Measurements from ENCODE around the gene DYNC1LI1.
"Not testable (repeated sequence)": the region's sequence is repeated elsewhere in the genome, so short reads cannot be mapped to it uniquely, and the experiment has no call there.

The DYNC1LI1 gene

GRCh38 chr3:32531010-32531647 lies 39.5 kb downstream of the DYNC1LI1 start:
- TF ChIP-seq, protein P1, sequence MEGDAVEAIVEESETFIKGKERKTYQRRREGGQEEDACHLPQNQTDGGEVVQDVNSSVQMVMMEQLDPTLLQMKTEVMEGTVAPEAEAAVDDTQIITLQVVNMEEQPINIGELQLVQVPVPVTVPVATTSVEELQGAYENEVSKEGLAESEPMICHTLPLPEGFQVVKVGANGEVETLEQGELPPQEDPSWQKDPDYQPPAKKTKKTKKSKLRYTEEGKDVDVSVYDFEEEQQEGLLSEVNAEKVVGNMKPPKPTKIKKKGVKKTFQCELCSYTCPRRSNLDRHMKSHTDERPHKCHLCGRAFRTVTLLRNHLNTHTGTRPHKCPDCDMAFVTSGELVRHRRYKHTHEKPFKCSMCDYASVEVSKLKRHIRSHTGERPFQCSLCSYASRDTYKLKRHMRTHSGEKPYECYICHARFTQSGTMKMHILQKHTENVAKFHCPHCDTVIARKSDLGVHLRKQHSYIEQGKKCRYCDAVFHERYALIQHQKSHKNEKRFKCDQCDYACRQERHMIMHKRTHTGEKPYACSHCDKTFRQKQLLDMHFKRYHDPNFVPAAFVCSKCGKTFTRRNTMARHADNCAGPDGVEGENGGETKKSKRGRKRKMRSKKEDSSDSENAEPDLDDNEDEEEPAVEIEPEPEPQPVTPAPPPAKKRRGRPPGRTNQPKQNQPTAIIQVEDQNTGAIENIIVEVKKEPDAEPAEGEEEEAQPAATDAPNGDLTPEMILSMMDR (IDR thresholded peaks at IDR 0.05; ENCODE audit: control insufficient read depth, insufficient read depth, low read depth, low read length, missing control alignments): no peak
- DNase-seq (ENCODE audit: low read depth): no peak

DNA sequence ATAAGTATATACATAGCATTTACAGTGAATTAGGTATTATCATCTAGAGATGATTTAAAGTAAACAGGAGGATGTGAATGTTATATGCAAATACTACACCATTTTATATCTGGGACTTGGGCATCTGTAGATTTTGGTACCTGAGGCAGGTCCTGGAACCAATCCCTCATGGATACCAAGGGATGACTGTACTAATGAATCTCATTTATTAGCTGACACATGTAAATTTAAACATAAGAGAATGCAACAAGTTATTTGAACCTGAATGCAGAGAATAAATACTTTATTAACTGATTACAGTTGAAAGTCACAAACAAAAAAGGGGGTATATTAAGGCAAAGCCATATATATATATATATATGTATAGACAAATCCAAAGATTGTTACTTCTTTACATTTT lies 44.9 kb downstream of the DYNC1LI1 start:
- DNase-seq (ENCODE audit: low read depth): no peak
- TF ChIP-seq, protein P1 (IDR thresholded peaks at IDR 0.05; ENCODE audit: control insufficient read depth, insufficient read depth, low read depth, low read length, missing control alignments): no peak

More at GRCh38 chr3:32531010-32531647, 39.5 kb downstream of the DYNC1LI1 start:
- no peak overlapping the region for H3K4me3 ChIP-seq (ENCODE audit: control insufficient read depth, low read depth, low read length)

DNA sequence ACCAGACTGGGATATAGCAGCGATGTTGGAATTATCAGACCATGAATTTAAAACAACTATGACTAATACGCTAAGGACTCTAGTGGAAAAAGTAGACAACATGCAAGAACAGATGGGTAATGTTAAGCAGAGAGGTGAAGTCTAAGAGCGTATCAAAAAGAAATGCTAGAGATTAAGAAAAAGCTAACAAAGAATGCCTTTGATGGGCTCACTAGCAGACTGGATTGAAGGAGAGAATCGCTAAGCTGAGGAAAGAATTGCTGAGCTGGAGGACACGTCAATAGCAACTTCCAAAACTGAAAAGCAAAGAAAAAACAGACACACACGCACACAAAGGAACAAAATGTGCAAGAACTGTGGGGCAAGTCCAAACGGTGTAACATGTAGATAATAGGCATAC lies 48.0 kb downstream of the DYNC1LI1 start:
- H3K4me3 ChIP-seq (ENCODE audit: control insufficient read depth, low read depth, low read length): no peak overlapping the region
- TF ChIP-seq, protein P1 (IDR thresholded peaks at IDR 0.05; ENCODE audit: control insufficient read depth, insufficient read depth, low read depth, low read length, missing control alignments): no peak
- no peak for DNase-seq (ENCODE audit: low read depth)

More for the DNA sequence above, 44.9 kb downstream of the DYNC1LI1 start:
- H3K4me3 ChIP-seq (ENCODE audit: control insufficient read depth, low read depth, low read length): no peak overlapping the region

GRCh38 chr3:32518921-32519320 lies 51.7 kb downstream of the DYNC1LI1 start:
- DNase-seq (ENCODE audit: low read depth): not testable (repeated sequence)

DNA sequence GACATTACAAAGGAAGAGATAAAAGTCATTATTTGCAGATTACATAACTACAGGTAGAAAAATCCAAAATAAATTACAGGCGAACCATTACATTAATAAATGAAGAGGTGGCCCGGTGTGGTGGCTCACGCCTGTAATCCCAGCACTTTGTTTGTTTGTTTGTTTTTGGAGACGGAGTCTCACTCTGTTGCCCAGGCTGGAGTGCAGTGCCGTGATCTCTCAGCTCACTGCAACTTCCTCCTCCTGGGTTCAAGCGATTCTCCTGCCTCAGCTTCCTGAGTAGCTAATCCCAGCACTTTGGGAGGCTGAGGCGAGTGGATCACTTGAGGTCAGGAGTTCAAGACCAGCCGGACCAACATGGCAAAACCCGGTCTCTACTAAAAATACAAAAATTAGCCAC lies 53.9 kb downstream of the DYNC1LI1 start:
- not testable (repeated sequence) for H3K4me3 ChIP-seq (ENCODE audit: control insufficient read depth, low read depth, low read length); DNase-seq (ENCODE audit: low read depth)

More at GRCh38 chr3:32518921-32519320, 51.7 kb downstream of the DYNC1LI1 start:
- not testable (repeated sequence) for H3K4me3 ChIP-seq (ENCODE audit: control insufficient read depth, low read depth, low read length)

DNA sequence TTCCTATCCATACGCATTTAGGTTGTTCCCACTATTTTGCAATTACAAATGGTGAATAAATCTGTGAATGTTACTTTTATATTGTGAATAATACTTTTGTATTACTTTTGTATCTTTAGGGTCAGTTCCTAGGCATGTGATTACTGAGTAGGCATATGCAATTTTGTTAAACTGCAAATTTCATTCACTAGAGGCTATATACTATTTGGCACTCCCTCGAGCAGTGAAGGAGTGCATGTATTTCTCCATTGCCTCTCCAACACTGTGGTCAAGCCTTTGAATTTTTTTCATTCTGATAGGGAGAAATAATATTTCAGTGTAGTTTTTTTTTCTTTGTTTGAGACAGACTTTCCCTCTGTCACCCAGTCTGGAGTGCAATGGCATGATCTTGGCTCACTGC lies 59.7 kb downstream of the DYNC1LI1 start:
- TF ChIP-seq, protein P1 (IDR thresholded peaks at IDR 0.05; ENCODE audit: control insufficient read depth, insufficient read depth, low read depth, low read length, missing control alignments): no peak
- DNase-seq (ENCODE audit: low read depth): no peak
- no peak overlapping the region for H3K4me3 ChIP-seq (ENCODE audit: control insufficient read depth, low read depth, low read length)

GRCh38 chr3:32510075-32510724 lies 60.5 kb downstream of the DYNC1LI1 start:
- DNase-seq (ENCODE audit: low read depth): no peak
- H3K4me3 ChIP-seq (ENCODE audit: control insufficient read depth, low read depth, low read length): no peak overlapping the region
- TF ChIP-seq, protein P1 (IDR thresholded peaks at IDR 0.05; ENCODE audit: control insufficient read depth, insufficient read depth, low read depth, low read length, missing control alignments): peak; percentile 73

All from AG09309 (cell line).